ENCODE data around the gene ARID4B.

Gene ARID4B

GRCh38 chr1:235127732-235128455, 200.1 kb downstream of the ARID4B start:
- DNase-seq (ENCODE audit: low read depth), result no peak

- no peak for DNase-seq (ENCODE audit: low read depth)
These were observed 200.8 kb downstream of the ARID4B start for GRCh38 chr1:235127203-235127602.

GRCh38 chr1:235124665-235125064, 203.3 kb downstream of the ARID4B start:
- no peak for DNase-seq (ENCODE audit: low read depth)

- no peak for DNase-seq (ENCODE audit: low read depth)
These were observed 203.9 kb downstream of the ARID4B start for GRCh38 chr1:235124111-235124510.

- no peak for DNase-seq (ENCODE audit: low read depth)
These were observed 205.6 kb downstream of the ARID4B start for GRCh38 chr1:235122348-235122747.

Data from CMK (cell line).